ENCODE results near the gene EIF2B4. TPM values are rescaled to one million over a fixed set of nuclear protein-coding genes. Genes with fewer than 3 reads are reported as not detected.

EIF2B4 gene
- total and polyA plus RNA-seq, 9 of the 15 experiments (the other 6 are each of a cell fraction or from before 2014, with no cell fraction given): 29.7 to 80.3 (median 58.9) TPM

DNA sequence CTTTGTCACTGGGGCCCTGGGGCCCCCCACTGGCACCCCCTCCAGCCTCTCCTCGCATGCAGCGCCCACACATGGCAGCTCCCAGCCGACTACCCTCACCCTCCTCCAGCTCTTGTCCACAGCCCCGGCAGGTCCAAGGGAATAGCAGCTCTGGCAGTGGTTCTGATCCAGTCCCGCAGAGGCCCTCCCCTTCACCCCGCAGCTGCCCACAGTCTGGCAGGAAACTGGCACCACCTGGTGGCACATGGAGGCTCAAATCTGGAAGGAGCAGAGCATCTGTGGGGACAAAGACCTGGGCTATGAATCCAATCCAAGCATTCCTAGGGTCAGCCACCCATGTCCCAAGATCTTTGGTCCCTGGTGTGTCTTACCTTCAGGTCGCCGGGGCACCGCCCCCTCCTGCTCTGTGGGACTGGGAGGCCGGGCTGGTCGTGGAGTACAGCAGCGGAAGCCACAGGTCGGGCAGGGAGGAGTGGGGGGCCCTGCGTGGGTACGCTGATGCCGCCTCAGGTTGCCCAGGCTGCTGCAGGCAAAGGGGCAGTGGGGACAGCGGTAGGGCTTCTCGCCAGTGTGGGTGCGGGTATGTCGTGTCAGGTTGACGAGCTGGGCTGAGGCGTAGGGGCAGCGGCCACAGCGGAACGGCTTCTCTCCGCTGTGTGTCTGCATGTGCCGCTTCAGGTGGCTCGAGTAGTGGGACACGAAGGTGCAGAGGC, 8.1 kb upstream of the EIF2B4 start (continued):
- TF ChIP-seq, protein P1, sequence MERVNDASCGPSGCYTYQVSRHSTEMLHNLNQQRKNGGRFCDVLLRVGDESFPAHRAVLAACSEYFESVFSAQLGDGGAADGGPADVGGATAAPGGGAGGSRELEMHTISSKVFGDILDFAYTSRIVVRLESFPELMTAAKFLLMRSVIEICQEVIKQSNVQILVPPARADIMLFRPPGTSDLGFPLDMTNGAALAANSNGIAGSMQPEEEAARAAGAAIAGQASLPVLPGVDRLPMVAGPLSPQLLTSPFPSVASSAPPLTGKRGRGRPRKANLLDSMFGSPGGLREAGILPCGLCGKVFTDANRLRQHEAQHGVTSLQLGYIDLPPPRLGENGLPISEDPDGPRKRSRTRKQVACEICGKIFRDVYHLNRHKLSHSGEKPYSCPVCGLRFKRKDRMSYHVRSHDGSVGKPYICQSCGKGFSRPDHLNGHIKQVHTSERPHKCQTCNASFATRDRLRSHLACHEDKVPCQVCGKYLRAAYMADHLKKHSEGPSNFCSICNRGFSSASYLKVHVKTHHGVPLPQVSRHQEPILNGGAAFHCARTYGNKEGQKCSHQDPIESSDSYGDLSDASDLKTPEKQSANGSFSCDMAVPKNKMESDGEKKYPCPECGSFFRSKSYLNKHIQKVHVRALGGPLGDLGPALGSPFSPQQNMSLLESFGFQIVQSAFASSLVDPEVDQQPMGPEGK (CRISPR knock-in tag; IDR thresholded peaks at IDR 0.05; ENCODE audit: borderline replicate concordance): no peak
- no peak for TF ChIP-seq ZNF384 (IDR thresholded peaks at IDR 0.05; ENCODE audit: low read depth, low read length)
- TF ChIP-seq, protein P2, sequence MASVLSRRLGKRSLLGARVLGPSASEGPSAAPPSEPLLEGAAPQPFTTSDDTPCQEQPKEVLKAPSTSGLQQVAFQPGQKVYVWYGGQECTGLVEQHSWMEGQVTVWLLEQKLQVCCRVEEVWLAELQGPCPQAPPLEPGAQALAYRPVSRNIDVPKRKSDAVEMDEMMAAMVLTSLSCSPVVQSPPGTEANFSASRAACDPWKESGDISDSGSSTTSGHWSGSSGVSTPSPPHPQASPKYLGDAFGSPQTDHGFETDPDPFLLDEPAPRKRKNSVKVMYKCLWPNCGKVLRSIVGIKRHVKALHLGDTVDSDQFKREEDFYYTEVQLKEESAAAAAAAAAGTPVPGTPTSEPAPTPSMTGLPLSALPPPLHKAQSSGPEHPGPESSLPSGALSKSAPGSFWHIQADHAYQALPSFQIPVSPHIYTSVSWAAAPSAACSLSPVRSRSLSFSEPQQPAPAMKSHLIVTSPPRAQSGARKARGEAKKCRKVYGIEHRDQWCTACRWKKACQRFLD (CRISPR knock-in tag; IDR thresholded peaks at IDR 0.05): no peak
- TF ChIP-seq ZNF589 (CRISPR knock-in tag; IDR thresholded peaks at IDR 0.05; ENCODE audit: low read depth): no peak
- TF ChIP-seq, protein P3, sequence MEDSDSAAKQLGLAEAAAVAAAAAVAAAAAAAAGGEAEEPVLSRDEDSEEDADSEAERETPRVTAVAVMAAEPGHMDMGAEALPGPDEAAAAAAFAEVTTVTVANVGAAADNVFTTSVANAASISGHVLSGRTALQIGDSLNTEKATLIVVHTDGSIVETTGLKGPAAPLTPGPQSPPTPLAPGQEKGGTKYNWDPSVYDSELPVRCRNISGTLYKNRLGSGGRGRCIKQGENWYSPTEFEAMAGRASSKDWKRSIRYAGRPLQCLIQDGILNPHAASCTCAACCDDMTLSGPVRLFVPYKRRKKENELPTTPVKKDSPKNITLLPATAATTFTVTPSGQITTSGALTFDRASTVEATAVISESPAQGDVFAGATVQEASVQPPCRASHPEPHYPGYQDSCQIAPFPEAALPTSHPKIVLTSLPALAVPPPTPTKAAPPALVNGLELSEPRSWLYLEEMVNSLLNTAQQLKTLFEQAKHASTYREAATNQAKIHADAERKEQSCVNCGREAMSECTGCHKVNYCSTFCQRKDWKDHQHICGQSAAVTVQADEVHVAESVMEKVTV (CRISPR knock-in tag; IDR thresholded peaks at IDR 0.05): no peak
- no peak for TF ChIP-seq SRF (CRISPR knock-in tag; IDR thresholded peaks at IDR 0.05)
- TF ChIP-seq NCOA6 (IDR thresholded peaks at IDR 0.05): no peak
- TF ChIP-seq ZNF668 (CRISPR knock-in tag; IDR thresholded peaks at IDR 0.05): no peak
- peak; percentile 55; the same call in 1 of the 2 replicates for TF ChIP-seq HNRNPL (IDR thresholded peaks at IDR 0.05; ENCODE audit: low read depth, low read length)
- TF ChIP-seq JUN (IDR thresholded peaks at IDR 0.05; ENCODE audit: borderline replicate concordance, low read depth, low read length): no peak
- TF ChIP-seq JUN (CRISPR knock-in tag; IDR thresholded peaks at IDR 0.05; ENCODE audit: borderline replicate concordance): no peak
- peak; percentile 89 for TF ChIP-seq RBM22 (IDR thresholded peaks at IDR 0.05; ENCODE audit: low read depth, low read length, poor library complexity, severe bottlenecking)
- no peak for TF ChIP-seq TRIM24 (IDR thresholded peaks at IDR 0.05)
- no peak for TF ChIP-seq SETDB1 (IDR thresholded peaks at IDR 0.05; ENCODE audit: low read length)
- peak; percentile 19; the same call in 1 of the 2 replicates for TF ChIP-seq MYNN (IDR thresholded peaks at IDR 0.05)
- TF ChIP-seq MYNN (CRISPR knock-in tag; IDR thresholded peaks at IDR 0.05): no peak
- TF ChIP-seq, protein P4, sequence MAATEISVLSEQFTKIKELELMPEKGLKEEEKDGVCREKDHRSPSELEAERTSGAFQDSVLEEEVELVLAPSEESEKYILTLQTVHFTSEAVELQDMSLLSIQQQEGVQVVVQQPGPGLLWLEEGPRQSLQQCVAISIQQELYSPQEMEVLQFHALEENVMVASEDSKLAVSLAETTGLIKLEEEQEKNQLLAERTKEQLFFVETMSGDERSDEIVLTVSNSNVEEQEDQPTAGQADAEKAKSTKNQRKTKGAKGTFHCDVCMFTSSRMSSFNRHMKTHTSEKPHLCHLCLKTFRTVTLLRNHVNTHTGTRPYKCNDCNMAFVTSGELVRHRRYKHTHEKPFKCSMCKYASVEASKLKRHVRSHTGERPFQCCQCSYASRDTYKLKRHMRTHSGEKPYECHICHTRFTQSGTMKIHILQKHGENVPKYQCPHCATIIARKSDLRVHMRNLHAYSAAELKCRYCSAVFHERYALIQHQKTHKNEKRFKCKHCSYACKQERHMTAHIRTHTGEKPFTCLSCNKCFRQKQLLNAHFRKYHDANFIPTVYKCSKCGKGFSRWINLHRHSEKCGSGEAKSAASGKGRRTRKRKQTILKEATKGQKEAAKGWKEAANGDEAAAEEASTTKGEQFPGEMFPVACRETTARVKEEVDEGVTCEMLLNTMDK (IDR thresholded peaks at IDR 0.05; ENCODE audit: borderline replicate concordance, insufficient read depth, low read depth, low read length, poor library complexity, severe bottlenecking): no peak
- no peak for TF ChIP-seq C11orf30 (IDR thresholded peaks at IDR 0.05; ENCODE audit: low read depth)
- TF ChIP-seq, protein P5, sequence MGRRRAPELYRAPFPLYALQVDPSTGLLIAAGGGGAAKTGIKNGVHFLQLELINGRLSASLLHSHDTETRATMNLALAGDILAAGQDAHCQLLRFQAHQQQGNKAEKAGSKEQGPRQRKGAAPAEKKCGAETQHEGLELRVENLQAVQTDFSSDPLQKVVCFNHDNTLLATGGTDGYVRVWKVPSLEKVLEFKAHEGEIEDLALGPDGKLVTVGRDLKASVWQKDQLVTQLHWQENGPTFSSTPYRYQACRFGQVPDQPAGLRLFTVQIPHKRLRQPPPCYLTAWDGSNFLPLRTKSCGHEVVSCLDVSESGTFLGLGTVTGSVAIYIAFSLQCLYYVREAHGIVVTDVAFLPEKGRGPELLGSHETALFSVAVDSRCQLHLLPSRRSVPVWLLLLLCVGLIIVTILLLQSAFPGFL (CRISPR knock-in tag; IDR thresholded peaks at IDR 0.05): no peak

Data from K562 (cell line).